Prostate gland (tissue), 2 donors: ENCODE data around the gene DYNC1H1.

ENCODE experiments used
- CTCF ChIP-seq, 4 experiments: fragments of 200-600 bp in 2 of 4; fragments of 450-650 bp in 2 of 4; sonication (generic) in 2 of 4; IDR thresholded peaks; 1 replicate in 3 of 4; 2 replicates in 1 of 4; pipeline ENCODE4 v1.5.1; 2016 to 2019; ENCODE audit warnings: antibody characterized with exemption in 4 of 4, mild to moderate bottlenecking in 2 of 4, moderate library complexity in 2 of 4
- POLR2A ChIP-seq: fragments of 450-650 bp; IDR thresholded peaks from one replicate; pipeline ENCODE4 v1.6.1; 2016; ENCODE audit warnings: antibody characterized with exemption, mild to moderate bottlenecking
- POLR2AphosphoS5 ChIP-seq: sonication (generic); formaldehyde crosslinking; IDR thresholded peaks from one replicate; pipeline ENCODE4 v1.6.1; 2017; ENCODE audit warnings: antibody characterized with exemption

GRCh38 chr14:101972126-101972866 is 7.9 kb downstream of the DYNC1H1 start:
- no peak for TF ChIP-seq CTCF (IDR thresholded peaks at IDR 0.05)
- TF ChIP-seq POLR2A: no peak
- peak; percentile 85 for TF ChIP-seq POLR2AphosphoS5
